Heart left ventricle (tissue), 13 donors: ENCODE data around the gene FXR1.

Experiments
- POLR2A ChIP-seq, 2 donors: fragments of 450-650 bp; IDR thresholded peaks; one replicate each; pipeline ENCODE4 v1.6.1; 2017; ENCODE audit warnings: antibody characterized with exemption in 2 of 2, mild to moderate bottlenecking in 2 of 2, moderate library complexity in 2 of 2
- TF ChIP-seq, protein P1 (sequence below), 12 donors: fragments of 200-600 bp; sonication (generic) in 4 of 12; IDR thresholded peaks; one replicate each; pipeline versions ENCODE4 v1.5.0 to v1.8.0; 2018 to 2022; ENCODE audit warnings: antibody characterized with exemption in 12 of 12, mild to moderate bottlenecking in 5 of 12
- donor health status: ischemic (EF 13 %, LVEDD 7.1; RV severe dilation, severe dysfunction).
- donor health status: DM: no; HTN: yes; CAD: no.
- donor health status: DM: no; HTN: no; CAD: no.
- donor health status: ischemic (EF 25% LVEDD 6.9; RV normal size, moderate dysfunction).
- donor health status: ischemic (EF 25% LVEDD 5.7; RV mildly dilated, moderate dysfunction).
- donor health status: ischemic (EF 35%, LVEDD 5.7; RV mildly dilated, moderate dysfunction).
- donor health status: nonischemic (EF 11% LVEDD 7.7; RV severe dilation, severe dysfunction).
- donor health status: DM: yes; HTN: yes; CAD: no.
- donor health status: PGD.
- donor health status: ischemic (EF 29% LVEDD 5.4; RV normal size, mild dysfunction).
- donor health status: nonischemic (EF 23%, LVEDD 6.1; RV moderate dilation, normal function).

DNA sequence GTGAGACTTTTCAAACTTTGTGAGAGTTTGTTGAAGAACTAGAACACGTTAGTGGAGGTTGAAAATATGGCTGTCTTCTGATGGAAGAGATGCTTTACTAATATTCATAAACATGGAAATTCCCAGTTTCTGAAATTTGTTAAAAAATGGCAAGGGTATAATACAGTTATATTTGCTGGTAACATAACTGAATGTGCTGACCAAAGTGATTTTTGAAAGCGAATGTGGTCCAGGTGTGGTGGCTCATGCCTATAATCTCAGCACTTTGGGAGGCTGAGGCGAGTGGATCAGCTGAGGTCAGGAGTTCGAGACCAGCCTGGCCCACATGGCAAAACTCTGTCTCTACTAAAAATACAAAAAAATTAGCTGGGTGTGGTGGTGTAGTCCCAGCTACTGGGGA, 18.1 kb downstream of the FXR1 start:
- TF ChIP-seq, protein P1, sequence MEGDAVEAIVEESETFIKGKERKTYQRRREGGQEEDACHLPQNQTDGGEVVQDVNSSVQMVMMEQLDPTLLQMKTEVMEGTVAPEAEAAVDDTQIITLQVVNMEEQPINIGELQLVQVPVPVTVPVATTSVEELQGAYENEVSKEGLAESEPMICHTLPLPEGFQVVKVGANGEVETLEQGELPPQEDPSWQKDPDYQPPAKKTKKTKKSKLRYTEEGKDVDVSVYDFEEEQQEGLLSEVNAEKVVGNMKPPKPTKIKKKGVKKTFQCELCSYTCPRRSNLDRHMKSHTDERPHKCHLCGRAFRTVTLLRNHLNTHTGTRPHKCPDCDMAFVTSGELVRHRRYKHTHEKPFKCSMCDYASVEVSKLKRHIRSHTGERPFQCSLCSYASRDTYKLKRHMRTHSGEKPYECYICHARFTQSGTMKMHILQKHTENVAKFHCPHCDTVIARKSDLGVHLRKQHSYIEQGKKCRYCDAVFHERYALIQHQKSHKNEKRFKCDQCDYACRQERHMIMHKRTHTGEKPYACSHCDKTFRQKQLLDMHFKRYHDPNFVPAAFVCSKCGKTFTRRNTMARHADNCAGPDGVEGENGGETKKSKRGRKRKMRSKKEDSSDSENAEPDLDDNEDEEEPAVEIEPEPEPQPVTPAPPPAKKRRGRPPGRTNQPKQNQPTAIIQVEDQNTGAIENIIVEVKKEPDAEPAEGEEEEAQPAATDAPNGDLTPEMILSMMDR (IDR thresholded peaks at IDR 0.05) = no peak
- TF ChIP-seq POLR2A (IDR thresholded peaks at IDR 0.05) = no peak
